Keratinocyte (primary cell): ENCODE data around the gene WDR5. TPM values are rescaled to one million over a fixed set of nuclear protein-coding genes. Genes with fewer than 3 reads are reported as not detected.

Experiments
- DNase-seq: peaks from one replicate; pipeline ENCODE4 v3.0.0-alpha.2; 2011; ENCODE audit warnings: low read depth, missing footprints, low spot score
- FAIRE-seq: peaks from 2 replicates; lab custom pipeline; 2011; peaks lifted over from hg19 to GRCh38; lab: Jason Lieb, UNC
- H2AFZ ChIP-seq: 2 replicates; pipeline ENCODE4 v1.6.0; 2012; ENCODE audit warnings: low read length, control low read depth, inconsistent platforms; ENCODE audit not compliant: control insufficient read depth
- H3K27ac ChIP-seq: 2 replicates; pipeline ENCODE4 v1.5.1; 2011; ENCODE audit warnings: low read length; ENCODE audit not compliant: control insufficient read depth, insufficient read depth
- H3K27me3 ChIP-seq: 3 replicates; pipeline ENCODE4 v1.6.0; 2011; ENCODE audit warnings: low read length; ENCODE audit not compliant: control insufficient read depth, insufficient read depth; ENCODE audit errors: extremely low read depth
- H3K36me3 ChIP-seq, 2 experiments: 2 replicates in 1 of 2; 3 replicates in 1 of 2; pipeline ENCODE4 v1.5.1; 2011; ENCODE audit warnings: low read length in 2 of 2, mild to moderate bottlenecking in 1 of 2; ENCODE audit not compliant: control insufficient read depth in 2 of 2, insufficient read depth in 2 of 2; ENCODE audit errors: extremely low read depth in 1 of 2
- H3K4me1 ChIP-seq: 3 replicates; pipeline ENCODE4 v1.5.1; 2011; ENCODE audit warnings: low read length; ENCODE audit not compliant: control insufficient read depth, insufficient read depth; ENCODE audit errors: extremely low read depth
- H3K4me2 ChIP-seq: 3 replicates; pipeline ENCODE4 v1.6.0; 2011; ENCODE audit warnings: low read depth, low read length; ENCODE audit not compliant: control insufficient read depth, insufficient read depth; ENCODE audit errors: extremely low read depth
- H3K4me3 ChIP-seq, 3 experiments: fragments of 200-600 bp in 1 of 3; sonication (generic) in 1 of 3; 2 replicates in 2 of 3; 3 replicates in 1 of 3; pipeline ENCODE4 v1.5.1; 2011 to 2016; ENCODE audit warnings: low read length in 3 of 3, mild to moderate bottlenecking in 3 of 3, control low read depth in 2 of 3, inconsistent platforms in 1 of 3, low read depth in 1 of 3, mixed read lengths in 1 of 3, mixed run types in 1 of 3, moderate library complexity in 1 of 3; ENCODE audit not compliant: control insufficient read depth in 2 of 3, insufficient read depth in 2 of 3; ENCODE audit errors: extremely low read depth in 1 of 3
- H3K79me2 ChIP-seq: 2 replicates; pipeline ENCODE4 v1.6.0; 2012; ENCODE audit warnings: low read length; ENCODE audit not compliant: control insufficient read depth, insufficient read depth
- H3K9ac ChIP-seq: 3 replicates; pipeline ENCODE4 v1.6.0; 2011; ENCODE audit warnings: low read length; ENCODE audit not compliant: control insufficient read depth, insufficient read depth; ENCODE audit errors: extremely low read depth
- H3K9me1 ChIP-seq: 3 replicates; pipeline ENCODE4 v1.6.0; 2011; ENCODE audit warnings: low read length; ENCODE audit not compliant: control insufficient read depth, insufficient read depth; ENCODE audit errors: extremely low read depth
- H3K9me3 ChIP-seq: 2 replicates; pipeline ENCODE4 v1.5.1; 2012; ENCODE audit warnings: low read depth, low read length; ENCODE audit not compliant: control insufficient read depth
- H4K20me1 ChIP-seq: 3 replicates; pipeline ENCODE4 v1.6.0; 2011; ENCODE audit warnings: low read length; ENCODE audit not compliant: control insufficient read depth, insufficient read depth; ENCODE audit errors: extremely low read depth
- CTCF ChIP-seq, 3 experiments: IDR thresholded peaks in 1 of 3; conservative IDR thresholded peaks in 1 of 3; optimal IDR thresholded peaks in 1 of 3; 2 replicates in 2 of 3; 3 replicates in 1 of 3; pipeline versions ENCODE3 to v1.5.1; 2011; ENCODE audit warnings: low read length in 3 of 3, mild to moderate bottlenecking in 3 of 3, moderate library complexity in 2 of 3, control low read depth in 1 of 3, inconsistent platforms in 1 of 3; ENCODE audit not compliant: insufficient read depth in 2 of 3; ENCODE audit errors: extremely low read depth in 1 of 3
- EZH2 ChIP-seq: IDR thresholded peaks from one replicate; pipeline ENCODE4 v1.6.1; 2012; ENCODE audit warnings: inconsistent platforms, mild to moderate bottlenecking, low read length, moderate library complexity
- dilution Hi-C: fragments of 300-500 bp; cut with MboI; formaldehyde crosslinking; loops from one replicate; pipeline ENCODE4 v1.7.0; 2020; ENCODE audit warnings: low sequenced_read_pairs; ENCODE audit not compliant: extremely low pct_ligation_motif_present
- polyA plus RNA-seq, 5 experiments: library from polyadenylated mRNA; depleted of rRNA in 3 of 5; stranded (reverse) in 3 of 5; stranded (forward) in 1 of 5; unstranded in 1 of 5; fragments of >200 nt; gene quantifications; 1 replicate in 1 of 5; 2 replicates in 3 of 5; 3 replicates in 1 of 5; pipeline versions ENCODE4 v1.2.1 to v1.2.3, GENCODE V29; 2011 to 2012; ENCODE audit warnings: missing spikeins in 2 of 5, low read depth in 1 of 5, low replicate concordance in 1 of 5

WDR5 gene
- polyA plus RNA-seq, 1 donor (not counting 4 experiments of a cell fraction or from before 2014, with no cell fraction given): 31.2 TPM

- no peak for FAIRE-seq
- no peaks in the 10 kb centered on the region for H3K36me3 ChIP-seq
- no peaks in the 10 kb centered on the region for H4K20me1 ChIP-seq
- no peak overlapping the region for H3K9ac ChIP-seq
- H3K9me3 ChIP-seq: no peaks in the 10 kb centered on the region
- no peaks in the 10 kb centered on the region for H3K27me3 ChIP-seq
- no peak overlapping the region for H2AFZ ChIP-seq
- no peak for DNase-seq
- no peak overlapping the region for H3K4me3 ChIP-seq
- no peaks in the 10 kb centered on the region for H3K79me2 ChIP-seq
- H3K27ac ChIP-seq: no peak overlapping the region
- H3K9me1 ChIP-seq: no peaks in the 10 kb centered on the region
- dilution Hi-C loops: no loop called here
- TF ChIP-seq CTCF (optimal IDR thresholded peaks at IDR 0.05 in 1 of 3, IDR thresholded peaks at IDR 0.05 in 1 of 3, conservative IDR thresholded peaks at IDR 0.05 in 1 of 3; ENCODE audit: extremely low read depth in 1 of 3, insufficient read depth in 2 of 3, low read length in 3 of 3) (no peak), EZH2 (no peak)
- H3K4me1 ChIP-seq: peaks cover 12% of the 10 kb centered on the region
- no peak overlapping the region for H3K4me2 ChIP-seq
These were observed 8.8 kb upstream of the WDR5 start for GRCh38 chr9:134127065-134127580.

- no peak for DNase-seq
- TF ChIP-seq CTCF (optimal IDR thresholded peaks at IDR 0.05 in 1 of 3, IDR thresholded peaks at IDR 0.05 in 1 of 3, conservative IDR thresholded peaks at IDR 0.05 in 1 of 3; ENCODE audit: extremely low read depth in 1 of 3, insufficient read depth in 2 of 3, low read length in 3 of 3) (no peak), EZH2 (no peak)
- Histone ChIP-seq H3K9me1 (no peaks in the 10 kb centered on the region), H3K9ac (no peak overlapping the region), H3K27me3 (no peaks in the 10 kb centered on the region), H3K4me1 (peaks cover 12% of the 10 kb centered on the region), H4K20me1 (no peaks in the 10 kb centered on the region), H3K36me3 (no peaks in the 10 kb centered on the region), H3K9me3 (no peaks in the 10 kb centered on the region), H3K4me2 (no peak overlapping the region), H3K27ac (no peak overlapping the region), H2AFZ (no peak overlapping the region), H3K79me2 (no peaks in the 10 kb centered on the region), H3K4me3 (no peak overlapping the region)
- FAIRE-seq: no peak
- dilution Hi-C loops: no loop called here
These were observed 8.3 kb upstream of the WDR5 start for GRCh38 chr9:134127616-134128015.
